ENCODE results near the gene RAB27A. TPM values are rescaled to one million over a fixed set of nuclear protein-coding genes. Genes with fewer than 3 reads are reported as not detected.

RAB27A gene
- total RNA-seq, 4 donors from 2014 or later, result 15.8 to 22.0 (median 19.8) TPM

DNA sequence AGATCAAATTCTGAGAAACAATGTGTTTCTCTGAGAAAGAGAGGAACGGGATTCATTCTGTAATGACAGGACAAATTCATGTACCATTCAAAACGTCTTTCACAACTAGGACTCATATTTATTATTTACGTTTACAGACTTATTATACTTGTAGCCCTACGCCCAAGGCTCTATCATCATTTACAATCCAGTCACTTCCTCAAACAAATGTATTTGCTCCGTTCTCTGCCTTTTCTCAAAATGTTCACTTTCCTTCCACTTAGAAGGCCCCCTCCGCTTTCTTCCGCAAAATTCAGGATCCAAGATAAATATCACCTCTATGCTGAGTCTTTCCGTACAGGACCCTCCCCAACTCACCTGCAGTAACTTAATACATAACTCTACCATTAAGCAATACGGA is 93.6 kb downstream of the RAB27A start:
- Histone ChIP-seq H3K4me3 (peak overlapping the region; percentile 76 to 87 (median 83)), H3K27me3 (no peaks in the 10 kb centered on the region), H3K9me3 (no peaks in the 10 kb centered on the region), H3K36me3 (peaks cover 0 to 17% (median 13%) of the 10 kb centered on the region in 4 donors), H3K4me1 (peaks cover 10 to 49% (median 40%) of the 10 kb centered on the region in 4 donors), H3K27ac (replicated peaks in 1 of 4) (peak overlapping the region; percentile 90 to 94 (median 91))
- DNase-seq (ENCODE audit: extremely low spot score), result no peak
- WGBS, result 3% methylated on average over 9 of the region's 9 CpGs
- intact Hi-C loops (cut with DNase I), result loop anchor here (10.0 kb wide), 1 partner anchor 209 kb away; the partner anchor contains the start of genes CCPG1 and PIERCE2
- TF ChIP-seq POLR2AphosphoS5 (IDR thresholded peaks at IDR 0.05) (no peak), POLR2A (IDR thresholded peaks at IDR 0.05; ENCODE audit: low read depth) (no peak), EP300 (IDR thresholded peaks at IDR 0.05) (no peak)
- TF ChIP-seq, protein P1, sequence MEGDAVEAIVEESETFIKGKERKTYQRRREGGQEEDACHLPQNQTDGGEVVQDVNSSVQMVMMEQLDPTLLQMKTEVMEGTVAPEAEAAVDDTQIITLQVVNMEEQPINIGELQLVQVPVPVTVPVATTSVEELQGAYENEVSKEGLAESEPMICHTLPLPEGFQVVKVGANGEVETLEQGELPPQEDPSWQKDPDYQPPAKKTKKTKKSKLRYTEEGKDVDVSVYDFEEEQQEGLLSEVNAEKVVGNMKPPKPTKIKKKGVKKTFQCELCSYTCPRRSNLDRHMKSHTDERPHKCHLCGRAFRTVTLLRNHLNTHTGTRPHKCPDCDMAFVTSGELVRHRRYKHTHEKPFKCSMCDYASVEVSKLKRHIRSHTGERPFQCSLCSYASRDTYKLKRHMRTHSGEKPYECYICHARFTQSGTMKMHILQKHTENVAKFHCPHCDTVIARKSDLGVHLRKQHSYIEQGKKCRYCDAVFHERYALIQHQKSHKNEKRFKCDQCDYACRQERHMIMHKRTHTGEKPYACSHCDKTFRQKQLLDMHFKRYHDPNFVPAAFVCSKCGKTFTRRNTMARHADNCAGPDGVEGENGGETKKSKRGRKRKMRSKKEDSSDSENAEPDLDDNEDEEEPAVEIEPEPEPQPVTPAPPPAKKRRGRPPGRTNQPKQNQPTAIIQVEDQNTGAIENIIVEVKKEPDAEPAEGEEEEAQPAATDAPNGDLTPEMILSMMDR (IDR thresholded peaks at IDR 0.05), result no peak

DNA sequence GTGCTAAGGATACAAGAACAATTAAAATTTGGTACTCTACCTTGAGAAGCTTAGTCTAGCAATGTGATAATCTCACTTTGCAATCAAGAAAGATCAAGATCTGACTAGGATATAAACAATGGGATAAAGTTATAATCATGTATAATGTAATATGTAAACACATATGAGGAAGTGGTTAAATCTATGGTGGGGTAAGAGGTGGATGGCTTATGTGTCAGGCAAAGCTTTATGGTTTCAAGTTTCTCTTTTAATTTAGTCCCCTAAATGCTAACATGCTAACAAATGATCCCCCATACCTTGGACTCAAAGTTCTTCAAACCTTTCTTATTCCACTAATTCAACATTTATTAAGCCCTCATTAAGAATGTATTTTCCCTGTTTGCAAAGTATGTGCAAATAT is 95.4 kb downstream of the RAB27A start:
- no peak overlapping the region for H3K4me3 ChIP-seq
- DNase-seq (ENCODE audit: extremely low spot score), result no peak
- intact Hi-C loops (cut with DNase I), result loop anchor here (10.0 kb wide), 1 partner anchor 211 kb away; the partner anchor contains the start of genes CCPG1 and PIERCE2
- TF ChIP-seq EP300 (IDR thresholded peaks at IDR 0.05), result no peak
- TF ChIP-seq, protein P1 (IDR thresholded peaks at IDR 0.05), result no peak
- no peak for TF ChIP-seq POLR2AphosphoS5 (IDR thresholded peaks at IDR 0.05)
- H3K27ac ChIP-seq (replicated peaks in 1 of 4), result no peak overlapping the region
- H3K36me3 ChIP-seq, result peaks cover 0 to 34% (median 24%) of the 10 kb centered on the region in 4 donors
- H3K27me3 ChIP-seq, result no peaks in the 10 kb centered on the region
- H3K4me1 ChIP-seq, result peaks cover 10 to 49% (median 40%) of the 10 kb centered on the region in 4 donors
- no peaks in the 10 kb centered on the region for H3K9me3 ChIP-seq

DNA sequence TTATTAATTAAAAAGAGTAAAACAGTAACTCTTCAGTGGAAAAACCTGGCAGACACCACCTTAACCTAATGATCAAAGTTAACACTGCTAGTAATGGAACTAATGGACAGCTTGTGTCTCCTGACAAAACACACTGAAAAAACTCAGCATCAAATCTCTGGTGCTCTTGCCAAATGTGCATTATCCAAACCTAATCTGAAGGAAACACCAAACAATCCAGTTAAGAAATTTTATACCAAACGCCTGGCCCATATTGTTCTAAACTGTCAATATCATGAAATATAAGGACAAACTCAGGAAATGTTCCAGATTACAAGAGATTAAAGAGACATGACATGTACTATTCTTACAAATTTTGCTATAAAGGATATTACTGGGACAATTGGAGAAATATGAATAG is 103.3 kb downstream of the RAB27A start:
- Histone ChIP-seq H3K9me3 (no peaks in the 10 kb centered on the region), H3K27ac (replicated peaks in 1 of 4) (no peak overlapping the region), H3K36me3 (peaks cover 18 to 79% (median 61%) of the 10 kb centered on the region in 4 donors), H3K27me3 (no peaks in the 10 kb centered on the region), H3K4me1 (peaks cover 0 to 8% (median 2%) of the 10 kb centered on the region in 4 donors), H3K4me3 (no peak overlapping the region)
- intact Hi-C loops (cut with DNase I), result no loop called here
- DNase-seq (ENCODE audit: extremely low spot score), result no peak
- TF ChIP-seq POLR2A (IDR thresholded peaks at IDR 0.05; ENCODE audit: low read depth) (no peak), EP300 (IDR thresholded peaks at IDR 0.05) (no peak), POLR2AphosphoS5 (IDR thresholded peaks at IDR 0.05) (no peak)
- TF ChIP-seq, protein P1 (IDR thresholded peaks at IDR 0.05), result no peak
- 61% methylated on average over 1 of the region's 1 CpG for WGBS

DNA sequence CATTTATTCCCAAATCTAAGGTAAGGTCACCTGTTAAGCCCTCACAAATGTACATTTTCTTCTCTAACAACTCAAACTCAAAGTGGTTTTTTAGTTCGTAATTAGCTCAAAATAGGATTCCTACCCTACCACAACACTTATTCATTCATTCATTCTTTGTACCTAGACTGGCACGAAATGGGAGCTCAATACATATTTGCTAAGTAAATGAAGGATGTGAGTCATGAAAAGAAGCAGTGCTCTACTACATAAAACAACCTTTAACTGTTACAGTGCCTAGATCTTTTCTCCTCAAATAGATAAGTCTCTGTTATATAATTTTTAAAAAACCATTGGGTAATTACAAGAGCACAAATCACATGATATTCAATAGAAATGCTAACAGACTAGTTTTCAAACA is 105.9 kb downstream of the RAB27A start:
- intact Hi-C loops (cut with DNase I), result no loop called here
- peaks cover 0 to 5% (median 2%) of the 10 kb centered on the region in 4 donors for H3K4me1 ChIP-seq
- no peak for TF ChIP-seq POLR2A (IDR thresholded peaks at IDR 0.05; ENCODE audit: low read depth)
- H3K4me3 ChIP-seq, result no peak overlapping the region
- no peak for DNase-seq (ENCODE audit: extremely low spot score)
- 92% methylated on average over 2 of the region's 2 CpGs for WGBS
- no peaks in the 10 kb centered on the region for H3K27me3 ChIP-seq
- peaks cover 19 to 79% (median 62%) of the 10 kb centered on the region in 4 donors for H3K36me3 ChIP-seq
- H3K27ac ChIP-seq (replicated peaks in 1 of 4), result no peak overlapping the region
- H3K9me3 ChIP-seq, result no peaks in the 10 kb centered on the region

DNA sequence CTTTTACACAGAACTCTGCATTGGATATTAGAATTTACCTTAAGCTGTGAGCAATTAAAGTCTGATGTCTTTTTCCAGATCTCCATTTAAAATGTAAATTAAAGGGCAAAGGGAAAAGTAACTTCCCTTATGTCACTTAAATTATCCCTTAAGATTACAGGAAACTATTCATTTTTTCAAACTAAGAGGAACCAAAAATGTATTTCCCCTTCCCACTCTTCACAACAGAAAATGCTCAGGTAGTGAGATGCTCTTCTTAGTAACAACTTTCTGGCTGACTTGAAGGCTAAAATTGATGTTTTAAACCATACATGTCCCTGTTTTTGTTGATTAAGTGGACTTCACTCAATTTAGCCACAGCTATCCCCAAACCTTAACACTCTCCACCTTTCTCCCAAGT is 110.5 kb downstream of the RAB27A start:
- Histone ChIP-seq H3K9me3 (no peaks in the 10 kb centered on the region), H3K36me3 (peaks cover 26 to 65% (median 50%) of the 10 kb centered on the region in 4 donors), H3K27me3 (no peaks in the 10 kb centered on the region), H3K4me3 (no peak overlapping the region), H3K4me1 (no peaks in the 10 kb centered on the region), H3K27ac (replicated peaks in 1 of 4) (no peak overlapping the region)
- intact Hi-C loops (cut with DNase I), result no loop called here
- TF ChIP-seq EP300 (IDR thresholded peaks at IDR 0.05) (no peak), POLR2AphosphoS5 (IDR thresholded peaks at IDR 0.05) (no peak), POLR2A (IDR thresholded peaks at IDR 0.05; ENCODE audit: low read depth) (no peak)
- TF ChIP-seq, protein P1 (IDR thresholded peaks at IDR 0.05), result no peak
- no peak for DNase-seq (ENCODE audit: extremely low spot score)

Measured in esophagus muscularis mucosa (tissue), 4 donors.